K562 (cell line): ENCODE results near the gene TSPAN12. TPM values are rescaled to one million over a fixed set of nuclear protein-coding genes. Genes with fewer than 3 reads are reported as not detected.

Source experiments
- CREM ChIP-seq: IDR thresholded peaks from 2 replicates; pipeline ENCODE4 v1.6.1; 2014; ENCODE audit warnings: antibody characterized with exemption, low read depth
- CXXC5 ChIP-seq: fragments of 250-450 bp; sonication (Bioruptor Pico); IDR thresholded peaks from 2 replicates; pipeline ENCODE4 v1.8.0; 2022; ENCODE audit warnings: inconsistent platforms, mild to moderate bottlenecking, moderate library complexity
- DMBX1 ChIP-seq: fragments of 250-450 bp; sonication (Bioruptor Pico); IDR thresholded peaks from 2 replicates; pipeline ENCODE4 v1.8.0; 2022; ENCODE audit warnings: inconsistent platforms, mild to moderate bottlenecking, moderate library complexity, borderline replicate concordance
- HNRNPK ChIP-seq: fragments of 200-400 bp; formaldehyde crosslinking; IDR thresholded peaks from one replicate; pipeline ENCODE4 v1.6.1; 2018; ENCODE audit warnings: mild to moderate bottlenecking, low read depth, low read length; ENCODE audit not compliant: poor library complexity, severe bottlenecking
- MAZ ChIP-seq, 2 experiments: fragments of 450-650 bp in 1 of 2; sonication (generic) in 1 of 2; formaldehyde crosslinking; IDR thresholded peaks in 1 of 2; conservative IDR thresholded peaks in 1 of 2; 2 replicates each; pipeline versions ENCODE4 v1.4.0 to v1.5.0; 2020; ENCODE audit warnings: mild to moderate bottlenecking in 1 of 2, missing genetic modification reagents in 1 of 2
- TFAP4 ChIP-seq: sonication (generic); formaldehyde crosslinking; IDR thresholded peaks from 2 replicates; pipeline ENCODE4 v1.8.0; 2022; ENCODE audit warnings: missing genetic modification reagents, mild to moderate bottlenecking, moderate library complexity, borderline replicate concordance
- ZBTB7A ChIP-seq: IDR thresholded peaks from 2 replicates; pipeline ENCODE4 v1.6.1; 2011; ENCODE audit warnings: low read depth, mild to moderate bottlenecking, low read length, moderate library complexity, borderline replicate concordance; ENCODE audit not compliant: control insufficient read depth
- ZNF133 ChIP-seq: fragments of 250-450 bp; sonication (Bioruptor Pico); IDR thresholded peaks from 2 replicates; pipeline ENCODE4 v1.4.0; 2020; ENCODE audit warnings: mild to moderate bottlenecking
- ZNF764 ChIP-seq: fragments of 250-450 bp; sonication (Bioruptor Pico); IDR thresholded peaks from 2 replicates; pipeline ENCODE4 v1.4.0; 2020; ENCODE audit warnings: low read depth, mild to moderate bottlenecking, moderate library complexity
- polyA plus RNA-seq, 8 experiments: library from polyadenylated mRNA; depleted of rRNA in 4 of 8; stranded (reverse) in 5 of 8; unstranded in 3 of 8; fragments of >200 nt; fragmentation: Nextera tagmentation in 2 of 8; fragmentation: Illumina TruSeq in 1 of 8; extraction: Ambion mirVana in 2 of 8; extraction: Trizol in 1 of 8; gene quantifications; 2 replicates each; pipeline versions ENCODE4 v1.2.1 to v1.2.3, GENCODE V29; 2011 to 2014; ENCODE audit warnings: inconsistent platforms in 1 of 8, missing spikeins in 1 of 8
- total RNA-seq, 7 experiments: library from RNA; depleted of rRNA in 6 of 7; stranded (reverse); fragments of >200 nt in 6 of 7; fragmentation: Illumina TruSeq in 2 of 7; extraction: Trizol in 2 of 7; gene quantifications; 2 replicates each; pipeline versions ENCODE4 v1.2.1 to v1.2.3, GENCODE V29; 2011 to 2021; ENCODE audit warnings: low replicate concordance in 1 of 7
- TF ChIP-seq, protein P1 (sequence below): sonication (generic); formaldehyde crosslinking; IDR thresholded peaks from 2 replicates; pipeline ENCODE4 v1.8.0; 2022; ENCODE audit warnings: mild to moderate bottlenecking, missing genetic modification reagents
- TF ChIP-seq, protein P2 (sequence below), 2 experiments: fragments of 450-650 bp; IDR thresholded peaks; 2 replicates each; pipeline ENCODE4 v1.6.1; 2016
- TF ChIP-seq, protein P3 (sequence below), 3 experiments: IDR thresholded peaks in 2 of 3; conservative IDR thresholded peaks in 1 of 3; 2 replicates each; pipeline ENCODE4 v1.5.1; 2011 to 2012; ENCODE audit warnings: low read length in 3 of 3, mild to moderate bottlenecking in 3 of 3, control low read depth in 2 of 3, improper control_type of control experiment in 1 of 3, inconsistent platforms in 1 of 3, low read depth in 1 of 3, mixed read lengths in 1 of 3, moderate library complexity in 1 of 3; ENCODE audit not compliant: insufficient read depth in 2 of 3

Gene TSPAN12
- total and polyA plus RNA-seq, 9 of the 15 experiments (the other 6 are each of a cell fraction or from before 2014, with no cell fraction given) = 0.13 to 1.7 (median 0.35) TPM; not detected in 1

DNA sequence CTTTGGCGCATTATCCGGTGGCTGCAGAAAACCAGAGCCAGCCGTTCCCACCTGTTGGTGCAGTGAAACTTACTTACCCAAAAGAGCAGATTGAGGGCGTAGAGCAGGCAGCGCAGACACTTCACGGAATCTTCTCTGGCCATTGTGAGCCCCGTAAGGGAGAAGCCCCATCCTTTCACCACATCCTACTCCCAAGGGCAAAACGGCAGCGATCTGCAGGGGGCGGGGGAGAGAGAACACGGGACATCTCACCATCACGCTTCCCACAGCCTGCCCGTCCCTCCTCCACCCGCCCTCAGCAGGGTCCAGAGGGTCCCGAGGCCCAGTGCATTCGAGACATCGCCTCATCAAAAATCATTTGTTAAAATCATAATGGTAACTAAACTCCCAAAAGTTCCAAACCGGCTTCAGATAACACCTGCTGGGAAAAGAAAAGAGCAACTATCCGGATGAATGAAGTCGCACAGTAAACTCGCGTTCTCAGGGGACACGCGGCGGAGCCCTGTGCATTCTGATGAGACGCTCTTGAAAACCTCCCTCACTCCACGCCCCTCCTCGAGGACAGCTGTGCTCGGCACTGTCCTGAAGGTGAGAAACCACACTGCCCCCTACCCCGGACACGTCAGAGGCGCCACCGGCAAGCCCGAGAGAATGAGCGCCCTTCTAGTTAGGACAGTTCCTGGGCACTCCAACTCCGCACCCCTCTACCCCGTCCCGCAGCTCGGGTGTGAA is 1.2 kb downstream of the TSPAN12 start (continued):
- TF ChIP-seq TFAP4 (CRISPR knock-in tag) (peak; percentile 62; the same call in 1 of the 2 replicates), ZNF133 (CRISPR knock-in tag) (no peak), MAZ (CRISPR knock-in tag; conservative IDR thresholded peaks at IDR 0.05 in 1 of 2, IDR thresholded peaks at IDR 0.05 in 1 of 2) (peak in 1 of 2 experiments; percentile 29; a peak in 1 of 4 replicates), ZNF764 (CRISPR knock-in tag) (no peak), CREM (peak; percentile 78), HNRNPK (no peak), DMBX1 (CRISPR knock-in tag) (0 out of 2 replicates have a peak, but pooled peaks have one; percentile 35), ZBTB7A (peak; percentile 53; the same call in 1 of the 2 replicates), CXXC5 (CRISPR knock-in tag) (0 out of 2 replicates have a peak, but pooled peaks have one; percentile 25)
- TF ChIP-seq, protein P1, sequence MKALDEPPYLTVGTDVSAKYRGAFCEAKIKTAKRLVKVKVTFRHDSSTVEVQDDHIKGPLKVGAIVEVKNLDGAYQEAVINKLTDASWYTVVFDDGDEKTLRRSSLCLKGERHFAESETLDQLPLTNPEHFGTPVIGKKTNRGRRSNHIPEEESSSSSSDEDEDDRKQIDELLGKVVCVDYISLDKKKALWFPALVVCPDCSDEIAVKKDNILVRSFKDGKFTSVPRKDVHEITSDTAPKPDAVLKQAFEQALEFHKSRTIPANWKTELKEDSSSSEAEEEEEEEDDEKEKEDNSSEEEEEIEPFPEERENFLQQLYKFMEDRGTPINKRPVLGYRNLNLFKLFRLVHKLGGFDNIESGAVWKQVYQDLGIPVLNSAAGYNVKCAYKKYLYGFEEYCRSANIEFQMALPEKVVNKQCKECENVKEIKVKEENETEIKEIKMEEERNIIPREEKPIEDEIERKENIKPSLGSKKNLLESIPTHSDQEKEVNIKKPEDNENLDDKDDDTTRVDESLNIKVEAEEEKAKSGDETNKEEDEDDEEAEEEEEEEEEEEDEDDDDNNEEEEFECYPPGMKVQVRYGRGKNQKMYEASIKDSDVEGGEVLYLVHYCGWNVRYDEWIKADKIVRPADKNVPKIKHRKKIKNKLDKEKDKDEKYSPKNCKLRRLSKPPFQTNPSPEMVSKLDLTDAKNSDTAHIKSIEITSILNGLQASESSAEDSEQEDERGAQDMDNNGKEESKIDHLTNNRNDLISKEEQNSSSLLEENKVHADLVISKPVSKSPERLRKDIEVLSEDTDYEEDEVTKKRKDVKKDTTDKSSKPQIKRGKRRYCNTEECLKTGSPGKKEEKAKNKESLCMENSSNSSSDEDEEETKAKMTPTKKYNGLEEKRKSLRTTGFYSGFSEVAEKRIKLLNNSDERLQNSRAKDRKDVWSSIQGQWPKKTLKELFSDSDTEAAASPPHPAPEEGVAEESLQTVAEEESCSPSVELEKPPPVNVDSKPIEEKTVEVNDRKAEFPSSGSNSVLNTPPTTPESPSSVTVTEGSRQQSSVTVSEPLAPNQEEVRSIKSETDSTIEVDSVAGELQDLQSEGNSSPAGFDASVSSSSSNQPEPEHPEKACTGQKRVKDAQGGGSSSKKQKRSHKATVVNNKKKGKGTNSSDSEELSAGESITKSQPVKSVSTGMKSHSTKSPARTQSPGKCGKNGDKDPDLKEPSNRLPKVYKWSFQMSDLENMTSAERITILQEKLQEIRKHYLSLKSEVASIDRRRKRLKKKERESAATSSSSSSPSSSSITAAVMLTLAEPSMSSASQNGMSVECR = 0 out of 2 replicates have a peak, but pooled peaks have one; percentile 33
- TF ChIP-seq, protein P2, sequence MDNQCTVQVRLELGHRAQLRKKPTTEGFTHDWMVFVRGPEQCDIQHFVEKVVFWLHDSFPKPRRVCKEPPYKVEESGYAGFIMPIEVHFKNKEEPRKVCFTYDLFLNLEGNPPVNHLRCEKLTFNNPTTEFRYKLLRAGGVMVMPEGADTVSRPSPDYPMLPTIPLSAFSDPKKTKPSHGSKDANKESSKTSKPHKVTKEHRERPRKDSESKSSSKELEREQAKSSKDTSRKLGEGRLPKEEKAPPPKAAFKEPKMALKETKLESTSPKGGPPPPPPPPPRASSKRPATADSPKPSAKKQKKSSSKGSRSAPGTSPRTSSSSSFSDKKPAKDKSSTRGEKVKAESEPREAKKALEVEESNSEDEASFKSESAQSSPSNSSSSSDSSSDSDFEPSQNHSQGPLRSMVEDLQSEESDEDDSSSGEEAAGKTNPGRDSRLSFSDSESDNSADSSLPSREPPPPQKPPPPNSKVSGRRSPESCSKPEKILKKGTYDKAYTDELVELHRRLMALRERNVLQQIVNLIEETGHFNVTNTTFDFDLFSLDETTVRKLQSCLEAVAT (IDR thresholded peaks at IDR 0.05) = no peak
- TF ChIP-seq, protein P3, sequence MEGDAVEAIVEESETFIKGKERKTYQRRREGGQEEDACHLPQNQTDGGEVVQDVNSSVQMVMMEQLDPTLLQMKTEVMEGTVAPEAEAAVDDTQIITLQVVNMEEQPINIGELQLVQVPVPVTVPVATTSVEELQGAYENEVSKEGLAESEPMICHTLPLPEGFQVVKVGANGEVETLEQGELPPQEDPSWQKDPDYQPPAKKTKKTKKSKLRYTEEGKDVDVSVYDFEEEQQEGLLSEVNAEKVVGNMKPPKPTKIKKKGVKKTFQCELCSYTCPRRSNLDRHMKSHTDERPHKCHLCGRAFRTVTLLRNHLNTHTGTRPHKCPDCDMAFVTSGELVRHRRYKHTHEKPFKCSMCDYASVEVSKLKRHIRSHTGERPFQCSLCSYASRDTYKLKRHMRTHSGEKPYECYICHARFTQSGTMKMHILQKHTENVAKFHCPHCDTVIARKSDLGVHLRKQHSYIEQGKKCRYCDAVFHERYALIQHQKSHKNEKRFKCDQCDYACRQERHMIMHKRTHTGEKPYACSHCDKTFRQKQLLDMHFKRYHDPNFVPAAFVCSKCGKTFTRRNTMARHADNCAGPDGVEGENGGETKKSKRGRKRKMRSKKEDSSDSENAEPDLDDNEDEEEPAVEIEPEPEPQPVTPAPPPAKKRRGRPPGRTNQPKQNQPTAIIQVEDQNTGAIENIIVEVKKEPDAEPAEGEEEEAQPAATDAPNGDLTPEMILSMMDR (IDR thresholded peaks at IDR 0.05 in 2 of 3, conservative IDR thresholded peaks at IDR 0.05 in 1 of 3; ENCODE audit: insufficient read depth in 2 of 3, low read depth in 1 of 3, low read length in 3 of 3) = peak; percentile 26 to 32 (median 29); a peak in 3 of 6 replicates
